GM18502 (cell line): ENCODE measurements around the gene PGS1.

Source experiments
- ATAC-seq: cut with Tn5 transposase; IDR thresholded peaks from one replicate; pipeline ENCODE4 v1.9.1; 2021; ENCODE audit warnings: mild to moderate bottlenecking; ENCODE audit not compliant: unreplicated experiment, poor library complexity

PGS1 gene

GRCh38 chr17:78421534-78422266 is 43.3 kb downstream of the PGS1 start:
- no peak for ATAC-seq

GRCh38 chr17:78422267-78422605 is 43.8 kb downstream of the PGS1 start:
- ATAC-seq: no peak

- no peak for ATAC-seq
Observed at GRCh38 chr17:78422872-78423588, 44.6 kb downstream of the PGS1 start.

- ATAC-seq: no peak
Observed at GRCh38 chr17:78423961-78424675, 45.7 kb downstream of the PGS1 start.

- no peak for ATAC-seq
Observed at GRCh38 chr17:78425429-78425828, 47.0 kb downstream of the PGS1 start.

GRCh38 chr17:78426293-78426879 is 47.9 kb downstream of the PGS1 start:
- ATAC-seq: no peak

GRCh38 chr17:78427140-78427539 is 48.7 kb downstream of the PGS1 start:
- no peak for ATAC-seq

- ATAC-seq: no peak
Observed at GRCh38 chr17:78428025-78428575, 49.7 kb downstream of the PGS1 start.

GRCh38 chr17:78428836-78429617 is 50.6 kb downstream of the PGS1 start:
- ATAC-seq: no peak

GRCh38 chr17:78429618-78429995 is 51.2 kb downstream of the PGS1 start:
- ATAC-seq: no peak

- no peak for ATAC-seq
Observed at GRCh38 chr17:78430892-78431691, 52.6 kb downstream of the PGS1 start.

- no peak for ATAC-seq
Observed at GRCh38 chr17:78431692-78431958, 53.2 kb downstream of the PGS1 start.

GRCh38 chr17:78432226-78433012 is 54.0 kb downstream of the PGS1 start:
- ATAC-seq: no peak

- ATAC-seq: no peak
Observed at GRCh38 chr17:78433013-78433727, 54.7 kb downstream of the PGS1 start.

GRCh38 chr17:78433780-78434335 is 55.4 kb downstream of the PGS1 start:
- no peak for ATAC-seq

GRCh38 chr17:78434455-78435329 is 56.2 kb downstream of the PGS1 start:
- no peak for ATAC-seq
